Esophagus muscularis mucosa (tissue), 3 donors: ENCODE data around the gene HSPB1.

Experiments used
- EP300 ChIP-seq: sonication (generic); formaldehyde crosslinking; IDR thresholded peaks from one replicate; pipeline ENCODE4 v1.6.1; 2017; ENCODE audit warnings: antibody characterized with exemption
- POLR2A ChIP-seq: fragments of 450-650 bp; IDR thresholded peaks from one replicate; pipeline ENCODE4 v1.6.1; 2017; ENCODE audit warnings: antibody characterized with exemption, moderate library complexity, mild to moderate bottlenecking, low read depth
- POLR2AphosphoS5 ChIP-seq, 2 donors: sonication (generic); formaldehyde crosslinking; IDR thresholded peaks; one replicate each; pipeline ENCODE4 v1.6.1; 2017; ENCODE audit warnings: antibody characterized with exemption in 2 of 2

GRCh38 chr7:76278540-76278939, 23.9 kb upstream of the HSPB1 start:
- TF ChIP-seq POLR2A = no peak
- no peak for TF ChIP-seq POLR2AphosphoS5 (IDR thresholded peaks at IDR 0.05)
- TF ChIP-seq EP300 = no peak
